Measurements from ENCODE around the gene BCAS1.

DNA sequence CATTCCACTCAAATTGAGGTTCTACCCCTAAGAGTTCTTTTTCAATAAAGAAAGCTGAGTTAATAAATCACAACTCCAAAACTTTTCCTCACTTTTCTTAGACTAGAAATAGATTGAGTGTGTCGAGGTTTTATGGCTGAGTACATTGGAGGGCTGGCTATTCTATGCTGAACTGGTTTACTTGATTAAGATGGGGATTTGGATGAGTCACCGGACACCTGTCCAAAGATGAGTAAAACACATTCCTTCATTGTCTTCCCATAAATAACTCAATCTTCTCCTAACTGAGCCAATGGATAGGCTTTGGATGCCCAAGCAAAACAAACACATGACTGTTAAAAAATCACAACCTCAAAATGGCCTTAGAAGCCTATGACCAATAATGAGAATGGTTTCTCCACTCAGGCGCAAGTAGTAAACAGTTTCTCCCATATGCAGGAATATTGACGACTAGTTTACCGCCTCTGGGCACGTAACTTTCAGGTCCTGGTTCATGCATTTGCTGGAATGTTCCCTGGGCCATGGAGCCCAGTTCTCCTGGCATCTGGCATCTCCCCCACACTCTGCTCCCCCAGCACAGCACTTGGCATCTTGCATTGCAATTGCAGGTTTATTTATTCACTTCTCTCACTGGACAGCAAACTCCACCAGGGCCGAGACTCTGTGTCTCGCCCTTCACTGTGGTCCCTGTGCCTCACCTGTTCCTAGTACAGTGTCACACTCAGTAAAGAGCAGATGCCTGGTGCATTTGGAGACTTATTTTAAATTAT, 43.9 kb downstream of the BCAS1 start:
- TF ChIP-seq CTCF (conservative IDR thresholded peaks at IDR 0.05; ENCODE audit: low read length) (no peak), EZH2phosphoT487 (IDR thresholded peaks at IDR 0.05; ENCODE audit: borderline replicate concordance, low read depth, low read length) (no peak)
